ENCODE results near the gene ZRANB3.
"Not testable (repeated sequence)": the region's sequence is repeated elsewhere in the genome, so short reads cannot be mapped to it uniquely, and the experiment has no call there.

Gene ZRANB3

GRCh38 chr2:135121016-135121657 lies 409.9 kb downstream of the ZRANB3 start:
- no peak for DNase-seq

GRCh38 chr2:135119582-135119981 lies 411.4 kb downstream of the ZRANB3 start:
- no peak for DNase-seq

GRCh38 chr2:135113322-135113721 lies 417.7 kb downstream of the ZRANB3 start:
- no peak for DNase-seq

GRCh38 chr2:135105513-135106316 lies 425.3 kb downstream of the ZRANB3 start:
- not testable (repeated sequence) for DNase-seq

GRCh38 chr2:135103843-135104242 lies 427.2 kb downstream of the ZRANB3 start:
- DNase-seq, result no peak

- DNase-seq, result no peak
These were observed 431.1 kb downstream of the ZRANB3 start for GRCh38 chr2:135099802-135100483.

- no peak for DNase-seq
These were observed 433.3 kb downstream of the ZRANB3 start for GRCh38 chr2:135097532-135098231.

- DNase-seq, result no peak
These were observed 434.2 kb downstream of the ZRANB3 start for GRCh38 chr2:135096665-135097446.

GRCh38 chr2:135095591-135095990 lies 435.4 kb downstream of the ZRANB3 start:
- DNase-seq, result no peak

- DNase-seq, result no peak
These were observed 436.5 kb downstream of the ZRANB3 start for GRCh38 chr2:135094508-135094907.

- no peak for DNase-seq
These were observed 437.2 kb downstream of the ZRANB3 start for GRCh38 chr2:135093670-135094330.

- DNase-seq, result no peak
These were observed 437.8 kb downstream of the ZRANB3 start for GRCh38 chr2:135093193-135093592.

GRCh38 chr2:135091681-135092080 lies 439.3 kb downstream of the ZRANB3 start:
- no peak for DNase-seq

GRCh38 chr2:135089597-135089996 lies 441.4 kb downstream of the ZRANB3 start:
- not testable (repeated sequence) for DNase-seq

Measured in CD4-positive, alpha-beta T cell treated with Interleukin-4 for 4 hours (primary cell).